CD4-positive, alpha-beta T cell (primary cell): ENCODE data around the gene ZCCHC7. TPM values are rescaled to one million over a fixed set of nuclear protein-coding genes. Genes with fewer than 3 reads are reported as not detected.

Source experiments
- ATAC-seq: fragments of 200-7000 bp; cut with Tn5 transposase; one replicate; pipeline ENCODE4 v1.10.0; 2022; ENCODE audit warnings: mild to moderate bottlenecking; ENCODE audit not compliant: poor library complexity
- CTCF ChIA-PET: fragments of 350-600 bp; sonication (Branson Sonifier 250); formaldehyde crosslinking; loops from one replicate; lab custom pipeline; 2021; ENCODE audit warnings: antibody characterized with exemption, inconsistent platforms; lab: Charles Lee
- POLR2A ChIA-PET: fragments of 350-600 bp; sonication (Branson Sonifier 250); formaldehyde crosslinking; loops from one replicate; lab custom pipeline; 2021; ENCODE audit warnings: antibody characterized with exemption, inconsistent platforms; lab: Charles Lee
- DNase-seq, 14 experiments: peaks; one replicate each; pipeline ENCODE4 v3.0.0-alpha.2; 2013 to 2020; ENCODE audit warnings: mixed read lengths in 2 of 14
- H3K27ac ChIP-seq, 2 donors: one replicate each; pipeline versions ENCODE4 v1.5.1 to v1.7.0; 2013; ENCODE audit warnings: low read length in 2 of 2, low read depth in 1 of 2, mild to moderate bottlenecking in 1 of 2
- H3K27me3 ChIP-seq, 2 experiments: 1 replicate in 1 of 2; 2 replicates in 1 of 2; pipeline versions ENCODE4 v1.6.1 to v1.7.0; 2013; ENCODE audit warnings: low read length in 2 of 2, control low read depth in 1 of 2, mild to moderate bottlenecking in 1 of 2, moderate library complexity in 1 of 2; ENCODE audit not compliant: insufficient read depth in 2 of 2, control insufficient read depth in 1 of 2
- H3K36me3 ChIP-seq: one replicate; pipeline ENCODE4 v1.6.1; 2013; ENCODE audit warnings: low read length, control low read depth; ENCODE audit not compliant: insufficient read depth
- H3K4me1 ChIP-seq: one replicate; pipeline ENCODE4 v1.6.1; 2013; ENCODE audit warnings: low read length, control low read depth; ENCODE audit not compliant: insufficient read depth
- H3K4me3 ChIP-seq: one replicate; pipeline ENCODE4 v1.5.1; 2013; ENCODE audit warnings: mild to moderate bottlenecking, low read length, moderate library complexity
- H3K9me3 ChIP-seq, 2 experiments: 1 replicate in 1 of 2; 2 replicates in 1 of 2; pipeline versions ENCODE4 v1.6.1 to v1.7.0; 2013; ENCODE audit warnings: low read length in 2 of 2, mild to moderate bottlenecking in 2 of 2, control low read depth in 1 of 2, moderate library complexity in 1 of 2; ENCODE audit not compliant: control insufficient read depth in 1 of 2, insufficient read depth in 1 of 2
- H3K27ac Mint-ChIP-seq: one replicate; pipeline ENCODE4 v1.8.0; 2020; ENCODE audit warnings: mixed read lengths
- H3K27me3 Mint-ChIP-seq: one replicate; pipeline ENCODE4 v1.8.0; 2021; ENCODE audit warnings: mixed read lengths
- H3K36me3 Mint-ChIP-seq: one replicate; pipeline ENCODE4 v1.8.0; 2021; ENCODE audit warnings: low read depth, mixed read lengths
- H3K4me1 Mint-ChIP-seq: one replicate; pipeline ENCODE4 v1.8.0; 2021; ENCODE audit warnings: low read depth, mixed read lengths
- H3K4me3 Mint-ChIP-seq: one replicate; pipeline ENCODE4 v1.8.0; 2020; ENCODE audit warnings: mild to moderate bottlenecking, mixed read lengths
- H3K9me3 Mint-ChIP-seq: one replicate; pipeline ENCODE4 v1.8.0; 2020; ENCODE audit warnings: mixed read lengths
- CTCF ChIP-seq: fragments of 200-600 bp; IDR thresholded peaks from one replicate; pipeline ENCODE4 v1.8.0; 2022; ENCODE audit warnings: antibody characterized with exemption, mild to moderate bottlenecking
- intact Hi-C, 2 experiments: fragments of 100-400 bp; cut with DNase I in 1 of 2; cut with micrococcal nuclease in 1 of 2; formaldehyde crosslinking; loops; one replicate each; pipeline versions ENCODE4 v1.15.1 to v1.9.0; 2023 to 2025; cut with DNase I, micrococcal nuclease
- total RNA-seq, 174 experiments: library from RNA in 2 of 174; stranded (reverse) in 2 of 174; gene quantifications; one replicate each; pipeline ENCODE4 v1.2.3 and lab custom pipeline; 2021 to 2026

The ZCCHC7 gene
- total RNA-seq, 2 experiments from 2014 or later, result 40.7 to 41.0 TPM

GRCh38 chr9:37332578-37332977 lies 212.2 kb downstream of the ZCCHC7 start:
- ChIA-PET CTCF (no interaction called here), POLR2A (no interaction called here)
- Histone ChIP-seq H3K27me3 (no peaks in the 10 kb centered on the region), H3K4me3 (no peak overlapping the region), H3K4me1 (no peaks in the 10 kb centered on the region), H3K9me3 (no peaks in the 10 kb centered on the region), H3K27ac (no peak overlapping the region), H3K36me3 (no peaks in the 10 kb centered on the region)
- Mint-ChIP-seq H3K36me3 (peaks cover 11% of the 10 kb centered on the region), H3K27me3 (no peaks in the 10 kb centered on the region), H3K9me3 (no peaks in the 10 kb centered on the region), H3K27ac (no peak overlapping the region), H3K4me1 (no peaks in the 10 kb centered on the region), H3K4me3 (no peak overlapping the region)
- no peak for TF ChIP-seq CTCF
- ATAC-seq (no peak), DNase-seq (no peak)
- intact Hi-C loops, result no loop called here

GRCh38 chr9:37333288-37333687 lies 212.9 kb downstream of the ZCCHC7 start:
- H3K27me3 Mint-ChIP-seq, result no peaks in the 10 kb centered on the region
- POLR2A ChIA-PET, result no interaction called here
- TF ChIP-seq CTCF, result no peak
- CTCF ChIA-PET, result no interaction called here
- Histone ChIP-seq H3K4me3 (no peak overlapping the region), H3K4me1 (no peaks in the 10 kb centered on the region), H3K27ac (no peak overlapping the region), H3K9me3 (no peaks in the 10 kb centered on the region), H3K27me3 (no peaks in the 10 kb centered on the region), H3K36me3 (no peaks in the 10 kb centered on the region)
- H3K36me3 Mint-ChIP-seq, result peaks cover 5% of the 10 kb centered on the region
- H3K9me3 Mint-ChIP-seq, result no peaks in the 10 kb centered on the region
- ATAC-seq (no peak), DNase-seq (no peak)
- H3K4me1 Mint-ChIP-seq, result no peaks in the 10 kb centered on the region
- H3K4me3 Mint-ChIP-seq, result no peak overlapping the region
- intact Hi-C loops, result no loop called here
- no peak overlapping the region for H3K27ac Mint-ChIP-seq

- Mint-ChIP-seq H3K4me3 (no peak overlapping the region), H3K27me3 (no peaks in the 10 kb centered on the region), H3K27ac (no peak overlapping the region), H3K9me3 (no peaks in the 10 kb centered on the region), H3K36me3 (peaks cover 5% of the 10 kb centered on the region), H3K4me1 (no peaks in the 10 kb centered on the region)
- no peak for ATAC-seq
- DNase-seq, result no peak
- Histone ChIP-seq H3K9me3 (no peaks in the 10 kb centered on the region), H3K36me3 (no peaks in the 10 kb centered on the region), H3K27ac (no peak overlapping the region), H3K4me3 (no peak overlapping the region), H3K27me3 (no peaks in the 10 kb centered on the region), H3K4me1 (no peaks in the 10 kb centered on the region)
- no peak for TF ChIP-seq CTCF
- intact Hi-C loops, result no loop called here
- CTCF ChIA-PET, result no interaction called here
- POLR2A ChIA-PET, result no interaction called here
Observed at GRCh38 chr9:37335238-37335637, 214.9 kb downstream of the ZCCHC7 start.
